Measurements from ENCODE around the gene XPR1.

DNA sequence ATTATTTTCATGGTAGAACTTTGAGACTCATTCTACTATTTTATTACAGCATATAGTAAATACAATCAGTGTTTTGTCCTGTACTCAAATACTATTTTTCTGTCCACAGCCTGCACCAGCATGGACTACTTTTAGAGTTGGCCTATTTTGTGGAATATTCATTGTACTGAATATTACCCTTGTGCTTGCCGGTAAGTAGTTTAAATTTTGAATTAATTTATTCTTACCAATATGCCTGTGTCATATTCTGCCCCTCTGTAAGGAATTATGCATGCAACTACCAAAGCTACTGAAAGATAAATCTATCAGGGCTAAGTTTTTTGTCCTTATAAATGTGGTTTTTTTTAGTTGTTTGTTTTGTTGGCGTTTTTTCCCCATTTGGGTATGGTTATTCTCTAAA is 179.5 kb downstream of the XPR1 start:
- TF ChIP-seq, protein P1, sequence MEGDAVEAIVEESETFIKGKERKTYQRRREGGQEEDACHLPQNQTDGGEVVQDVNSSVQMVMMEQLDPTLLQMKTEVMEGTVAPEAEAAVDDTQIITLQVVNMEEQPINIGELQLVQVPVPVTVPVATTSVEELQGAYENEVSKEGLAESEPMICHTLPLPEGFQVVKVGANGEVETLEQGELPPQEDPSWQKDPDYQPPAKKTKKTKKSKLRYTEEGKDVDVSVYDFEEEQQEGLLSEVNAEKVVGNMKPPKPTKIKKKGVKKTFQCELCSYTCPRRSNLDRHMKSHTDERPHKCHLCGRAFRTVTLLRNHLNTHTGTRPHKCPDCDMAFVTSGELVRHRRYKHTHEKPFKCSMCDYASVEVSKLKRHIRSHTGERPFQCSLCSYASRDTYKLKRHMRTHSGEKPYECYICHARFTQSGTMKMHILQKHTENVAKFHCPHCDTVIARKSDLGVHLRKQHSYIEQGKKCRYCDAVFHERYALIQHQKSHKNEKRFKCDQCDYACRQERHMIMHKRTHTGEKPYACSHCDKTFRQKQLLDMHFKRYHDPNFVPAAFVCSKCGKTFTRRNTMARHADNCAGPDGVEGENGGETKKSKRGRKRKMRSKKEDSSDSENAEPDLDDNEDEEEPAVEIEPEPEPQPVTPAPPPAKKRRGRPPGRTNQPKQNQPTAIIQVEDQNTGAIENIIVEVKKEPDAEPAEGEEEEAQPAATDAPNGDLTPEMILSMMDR (optimal IDR thresholded peaks at IDR 0.05 in 1 of 3, IDR thresholded peaks at IDR 0.05 in 1 of 3, conservative IDR thresholded peaks at IDR 0.05 in 1 of 3; ENCODE audit: extremely low read depth in 1 of 3, insufficient read depth in 2 of 3, low read length in 3 of 3) = no peak
- no peak for TF ChIP-seq EZH2 (IDR thresholded peaks at IDR 0.05; ENCODE audit: low read length)

Data from keratinocyte (primary cell).